ENCODE results near the gene RRP1B. TPM values are rescaled to one million over a fixed set of nuclear protein-coding genes. Genes with fewer than 3 reads are reported as not detected.

Gene RRP1B
- total and polyA plus RNA-seq, 4 donors = 13.1 to 25.8 (median 21.7) TPM

- H3K4me1 ChIP-seq (ENCODE audit: control insufficient read depth, insufficient read depth, low read length) = peaks cover 3% of the 10 kb centered on the region
- no peaks in the 10 kb centered on the region for H3K36me3 ChIP-seq (ENCODE audit: control insufficient read depth, insufficient read depth, low read length)
- no peaks in the 10 kb centered on the region for H3K9me3 ChIP-seq (ENCODE audit: control insufficient read depth, insufficient read depth, low read length)
- H3K27me3 ChIP-seq (ENCODE audit: control insufficient read depth, insufficient read depth, low read length) = no peaks in the 10 kb centered on the region
- no peak overlapping the region for H3K27ac ChIP-seq (ENCODE audit: low read depth, low read length)
- H3K4me3 ChIP-seq (ENCODE audit: low read depth, low read length) = no peak overlapping the region
- WGBS (ENCODE audit: insufficient coverage) = 100% methylated on average over 4 of the region's 7 CpGs
- no peak for DNase-seq (ENCODE audit: low read depth in 4 of 6, low spot score in 6 of 6)
Measured at GRCh38 chr21:43639470-43640353, 19.6 kb upstream of the RRP1B start.

DNA sequence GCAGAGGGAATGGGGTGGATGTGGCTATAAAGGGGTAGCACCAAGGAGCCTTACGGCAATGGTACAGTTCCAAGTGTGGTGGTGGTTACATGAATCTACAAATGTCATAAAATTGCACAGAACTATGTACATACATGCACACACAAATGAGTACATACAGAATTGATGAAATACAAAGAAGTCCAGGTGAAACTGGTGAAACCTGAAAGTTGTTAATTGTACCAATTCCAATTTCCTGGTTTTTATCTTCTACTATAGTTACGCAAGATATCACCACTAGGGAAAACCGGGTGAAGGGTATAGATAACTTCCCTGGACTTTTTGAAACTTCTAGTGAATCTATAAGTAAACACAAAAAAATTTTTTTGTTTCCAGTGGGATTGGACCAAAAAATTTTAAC lies 19.0 kb upstream of the RRP1B start:
- Histone ChIP-seq H3K4me3 (ENCODE audit: low read depth, low read length) (no peak overlapping the region), H3K27ac (ENCODE audit: low read depth, low read length) (no peak overlapping the region), H3K36me3 (ENCODE audit: control insufficient read depth, insufficient read depth, low read length) (no peaks in the 10 kb centered on the region), H3K9me3 (ENCODE audit: control insufficient read depth, insufficient read depth, low read length) (no peaks in the 10 kb centered on the region), H3K27me3 (ENCODE audit: control insufficient read depth, insufficient read depth, low read length) (no peaks in the 10 kb centered on the region), H3K4me1 (ENCODE audit: control insufficient read depth, insufficient read depth, low read length) (peaks cover 3% of the 10 kb centered on the region)
- no peak for DNase-seq (ENCODE audit: low read depth in 4 of 6, low spot score in 6 of 6)
- WGBS (ENCODE audit: insufficient coverage) = no CpG with 5 or more reads among the region's 3 CpGs

GRCh38 chr21:43643193-43643592 lies 16.2 kb upstream of the RRP1B start:
- peaks cover 3% of the 10 kb centered on the region for H3K4me1 ChIP-seq (ENCODE audit: control insufficient read depth, insufficient read depth, low read length)
- DNase-seq (ENCODE audit: low read depth in 4 of 6, low spot score in 6 of 6) = no peak
- WGBS (ENCODE audit: insufficient coverage) = 92% methylated on average over 3 of the region's 4 CpGs
- no peaks in the 10 kb centered on the region for H3K27me3 ChIP-seq (ENCODE audit: control insufficient read depth, insufficient read depth, low read length)
- no peak overlapping the region for H3K4me3 ChIP-seq (ENCODE audit: low read depth, low read length)
- H3K36me3 ChIP-seq (ENCODE audit: control insufficient read depth, insufficient read depth, low read length) = no peaks in the 10 kb centered on the region
- H3K27ac ChIP-seq (ENCODE audit: low read depth, low read length) = no peak overlapping the region
- H3K9me3 ChIP-seq (ENCODE audit: control insufficient read depth, insufficient read depth, low read length) = no peaks in the 10 kb centered on the region

GRCh38 chr21:43644071-43644470 lies 15.3 kb upstream of the RRP1B start:
- H3K4me1 ChIP-seq (ENCODE audit: control insufficient read depth, insufficient read depth, low read length) = peaks cover 3% of the 10 kb centered on the region
- H3K36me3 ChIP-seq (ENCODE audit: control insufficient read depth, insufficient read depth, low read length) = no peaks in the 10 kb centered on the region
- no peaks in the 10 kb centered on the region for H3K27me3 ChIP-seq (ENCODE audit: control insufficient read depth, insufficient read depth, low read length)
- H3K4me3 ChIP-seq (ENCODE audit: low read depth, low read length) = no peak overlapping the region
- 75% methylated on average over 3 of the region's 4 CpGs for WGBS (ENCODE audit: insufficient coverage)
- no peaks in the 10 kb centered on the region for H3K9me3 ChIP-seq (ENCODE audit: control insufficient read depth, insufficient read depth, low read length)
- DNase-seq (ENCODE audit: low read depth in 4 of 6, low spot score in 6 of 6) = peak in 1 of 6 donors; percentile 64
- H3K27ac ChIP-seq (ENCODE audit: low read depth, low read length) = peak overlapping the region; percentile 25

DNA sequence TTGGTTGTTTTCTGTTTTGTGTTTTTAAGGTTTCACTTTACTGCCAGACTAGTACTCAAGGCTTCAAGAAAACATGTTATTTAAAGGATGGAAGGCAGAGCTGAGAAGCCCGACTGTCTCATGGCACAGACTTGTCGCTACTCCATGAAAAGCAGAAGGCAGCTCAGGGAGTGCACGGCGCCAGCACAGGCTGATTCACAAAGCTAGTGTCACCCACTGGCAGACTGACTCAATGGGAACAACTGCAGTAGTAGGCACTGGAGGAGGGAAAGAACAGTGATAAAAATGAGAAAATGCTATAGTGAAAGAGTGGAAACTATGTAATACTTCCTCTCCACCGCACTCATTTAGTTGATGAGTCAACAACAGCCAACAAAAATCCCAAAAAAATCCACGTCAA lies 14.8 kb upstream of the RRP1B start:
- 51% methylated on average over 4 of the region's 6 CpGs for WGBS (ENCODE audit: insufficient coverage)
- Histone ChIP-seq H3K9me3 (ENCODE audit: control insufficient read depth, insufficient read depth, low read length) (no peaks in the 10 kb centered on the region), H3K4me1 (ENCODE audit: control insufficient read depth, insufficient read depth, low read length) (peaks cover 3% of the 10 kb centered on the region), H3K27ac (ENCODE audit: low read depth, low read length) (peak overlapping the region; percentile 25), H3K36me3 (ENCODE audit: control insufficient read depth, insufficient read depth, low read length) (no peaks in the 10 kb centered on the region), H3K27me3 (ENCODE audit: control insufficient read depth, insufficient read depth, low read length) (no peaks in the 10 kb centered on the region), H3K4me3 (ENCODE audit: low read depth, low read length) (no peak overlapping the region)
- peak in 1 of 6 donors; percentile 92 for DNase-seq (ENCODE audit: low read depth in 4 of 6, low spot score in 6 of 6)

- 49% methylated on average over 6 of the region's 12 CpGs for WGBS (ENCODE audit: insufficient coverage)
- peaks cover 3% of the 10 kb centered on the region for H3K4me1 ChIP-seq (ENCODE audit: control insufficient read depth, insufficient read depth, low read length)
- H3K36me3 ChIP-seq (ENCODE audit: control insufficient read depth, insufficient read depth, low read length) = no peaks in the 10 kb centered on the region
- peak; percentile 40 to 92 (median 59) for DNase-seq (ENCODE audit: low read depth in 4 of 6, low spot score in 6 of 6)
- no peaks in the 10 kb centered on the region for H3K27me3 ChIP-seq (ENCODE audit: control insufficient read depth, insufficient read depth, low read length)
- H3K27ac ChIP-seq (ENCODE audit: low read depth, low read length) = peak overlapping the region; percentile 58
- no peaks in the 10 kb centered on the region for H3K9me3 ChIP-seq (ENCODE audit: control insufficient read depth, insufficient read depth, low read length)
- no peak overlapping the region for H3K4me3 ChIP-seq (ENCODE audit: low read depth, low read length)
Measured at GRCh38 chr21:43645136-43645891, 14.0 kb upstream of the RRP1B start.

DNA sequence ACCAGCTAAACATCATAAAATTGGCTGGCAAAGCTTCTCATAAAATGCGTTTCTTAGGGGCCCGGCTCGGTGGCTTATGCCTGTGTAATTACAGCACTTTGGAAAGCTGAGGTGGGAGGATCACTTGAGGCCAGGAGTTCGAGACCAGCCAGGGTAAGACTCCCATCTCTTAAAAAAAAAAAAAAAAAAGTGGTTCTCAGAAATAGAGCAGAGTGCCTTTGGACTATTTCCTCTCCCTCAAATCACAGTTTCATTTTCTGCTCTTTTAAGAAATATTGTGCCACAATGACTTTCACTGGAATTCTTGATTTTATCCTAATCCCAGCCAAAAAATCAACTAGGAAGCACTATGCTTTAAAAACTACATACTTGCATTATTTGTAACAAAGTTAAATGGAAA lies 13.4 kb upstream of the RRP1B start:
- H3K27me3 ChIP-seq (ENCODE audit: control insufficient read depth, insufficient read depth, low read length) = no peaks in the 10 kb centered on the region
- H3K27ac ChIP-seq (ENCODE audit: low read depth, low read length) = peak overlapping the region; percentile 58
- no peaks in the 10 kb centered on the region for H3K36me3 ChIP-seq (ENCODE audit: control insufficient read depth, insufficient read depth, low read length)
- no CpG with 5 or more reads among the region's 4 CpGs for WGBS (ENCODE audit: insufficient coverage)
- H3K4me3 ChIP-seq (ENCODE audit: low read depth, low read length) = no peak overlapping the region
- H3K4me1 ChIP-seq (ENCODE audit: control insufficient read depth, insufficient read depth, low read length) = peaks cover 3% of the 10 kb centered on the region
- no peak for DNase-seq (ENCODE audit: low read depth in 4 of 6, low spot score in 6 of 6)
- H3K9me3 ChIP-seq (ENCODE audit: control insufficient read depth, insufficient read depth, low read length) = no peaks in the 10 kb centered on the region

DNA sequence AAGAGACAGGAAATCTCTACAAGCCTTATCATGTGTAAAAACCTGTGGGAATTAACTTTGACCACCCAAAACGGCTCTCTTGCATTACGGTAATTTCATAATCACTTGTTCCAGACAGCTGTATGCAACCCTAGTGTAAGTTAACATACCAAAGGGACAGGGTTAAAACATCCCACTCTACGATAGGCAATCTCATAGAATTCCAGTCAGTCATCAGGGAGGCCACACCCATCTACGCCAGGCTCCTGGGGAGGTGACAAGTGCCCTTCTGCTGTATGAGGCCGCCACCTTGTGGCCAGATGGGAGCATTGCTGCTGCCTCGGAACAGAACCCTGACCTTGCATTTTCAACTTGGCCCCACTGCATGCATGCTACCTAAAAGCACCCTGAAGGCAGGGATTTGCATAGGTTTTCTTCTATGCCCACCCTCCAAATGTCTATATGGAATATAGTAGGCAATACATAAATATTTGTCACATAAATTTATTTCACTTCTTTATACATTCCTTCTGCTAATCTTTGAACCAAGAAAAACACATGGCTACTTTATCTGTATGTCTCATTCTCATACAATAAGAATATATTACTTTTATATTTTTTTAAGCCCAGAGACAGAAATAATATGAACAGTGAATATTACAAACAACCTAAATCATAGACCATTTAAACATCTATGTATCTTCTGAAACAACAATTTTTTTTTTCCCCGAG lies 12.7 kb upstream of the RRP1B start:
- no peak overlapping the region for H3K4me3 ChIP-seq (ENCODE audit: low read depth, low read length)
- peak; percentile 72 to 96 (median 80) for DNase-seq (ENCODE audit: low read depth in 4 of 6, low spot score in 6 of 6)
- 29% methylated on average over 3 of the region's 7 CpGs for WGBS (ENCODE audit: insufficient coverage)
- peaks cover 3% of the 10 kb centered on the region for H3K4me1 ChIP-seq (ENCODE audit: control insufficient read depth, insufficient read depth, low read length)
- no peaks in the 10 kb centered on the region for H3K27me3 ChIP-seq (ENCODE audit: control insufficient read depth, insufficient read depth, low read length)
- no peaks in the 10 kb centered on the region for H3K9me3 ChIP-seq (ENCODE audit: control insufficient read depth, insufficient read depth, low read length)
- no peak overlapping the region for H3K27ac ChIP-seq (ENCODE audit: low read depth, low read length)
- H3K36me3 ChIP-seq (ENCODE audit: control insufficient read depth, insufficient read depth, low read length) = no peaks in the 10 kb centered on the region

GRCh38 chr21:43648171-43648570 lies 11.2 kb upstream of the RRP1B start:
- H3K27me3 ChIP-seq (ENCODE audit: control insufficient read depth, insufficient read depth, low read length) = no peaks in the 10 kb centered on the region
- no peaks in the 10 kb centered on the region for H3K9me3 ChIP-seq (ENCODE audit: control insufficient read depth, insufficient read depth, low read length)
- peaks cover 3% of the 10 kb centered on the region for H3K4me1 ChIP-seq (ENCODE audit: control insufficient read depth, insufficient read depth, low read length)
- no peak overlapping the region for H3K4me3 ChIP-seq (ENCODE audit: low read depth, low read length)
- 71% methylated on average over 8 of the region's 9 CpGs for WGBS (ENCODE audit: insufficient coverage)
- no peaks in the 10 kb centered on the region for H3K36me3 ChIP-seq (ENCODE audit: control insufficient read depth, insufficient read depth, low read length)
- DNase-seq (ENCODE audit: low read depth in 4 of 6, low spot score in 6 of 6) = no peak
- H3K27ac ChIP-seq (ENCODE audit: low read depth, low read length) = no peak overlapping the region

Data from spinal cord (tissue), 10 donors.